Measurements from ENCODE around the gene CMTM1.
"Not testable (repeated sequence)": the region's sequence is repeated elsewhere in the genome, so short reads cannot be mapped to it uniquely, and the experiment has no call there.

The CMTM1 gene

GRCh38 chr16:66585481-66586239 is 19.4 kb downstream of the CMTM1 start:
- H3K4me3 ChIP-seq (ENCODE audit: low read length): no peak overlapping the region
- H3K9me3 ChIP-seq (replicated peaks; ENCODE audit: low read length): no peaks in the 10 kb centered on the region
- peaks cover 12% of the 10 kb centered on the region for H3K4me1 ChIP-seq (ENCODE audit: control insufficient read depth, insufficient read depth, low read length)
- H3K4me2 ChIP-seq (ENCODE audit: low read length): no peak overlapping the region
- H3K27me3 ChIP-seq (ENCODE audit: control insufficient read depth, insufficient read depth, low read length): no peaks in the 10 kb centered on the region
- H3K36me3 ChIP-seq (ENCODE audit: insufficient read depth, low read length): no peaks in the 10 kb centered on the region
- no peak overlapping the region for H3K9ac ChIP-seq (ENCODE audit: low read depth, low read length)

DNA sequence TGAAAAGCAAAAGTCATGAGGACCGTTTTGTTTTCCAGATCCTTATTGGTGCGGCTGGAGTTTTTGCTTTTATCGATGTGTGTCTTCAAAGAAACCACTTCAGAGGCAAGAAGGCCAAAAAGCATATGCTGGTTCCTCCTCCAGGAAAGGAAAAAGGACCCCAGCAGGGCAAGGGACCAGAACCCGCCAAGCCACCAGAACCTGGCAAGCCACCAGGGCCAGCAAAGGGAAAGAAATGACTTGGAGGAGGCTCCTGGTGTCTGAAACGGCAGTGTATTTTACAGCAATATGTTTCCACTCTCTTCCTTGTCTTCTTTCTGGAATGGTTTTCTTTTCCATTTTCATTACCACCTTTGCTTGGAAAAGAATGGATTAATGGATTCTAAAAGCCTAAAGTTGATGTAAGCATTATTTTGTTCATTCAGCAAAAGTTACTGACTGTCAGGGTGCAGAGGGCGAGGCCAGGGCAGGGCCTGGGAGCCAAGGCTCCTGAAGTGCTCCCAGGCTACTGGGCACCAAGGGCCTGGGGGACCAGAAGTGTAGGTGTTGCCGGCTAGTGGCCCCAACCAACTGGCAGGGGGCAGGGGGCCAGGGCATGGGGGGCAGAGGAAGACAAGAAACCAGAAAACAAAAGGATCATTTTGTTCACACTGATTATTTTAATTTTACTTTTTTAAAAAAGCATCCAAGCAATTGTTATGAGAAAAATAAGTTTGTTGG is 21.8 kb downstream of the CMTM1 start:
- Histone ChIP-seq H3K4me1 (ENCODE audit: control insufficient read depth, insufficient read depth, low read length) (no peaks in the 10 kb centered on the region), H3K9me3 (replicated peaks; ENCODE audit: low read length) (no peaks in the 10 kb centered on the region), H3K36me3 (ENCODE audit: insufficient read depth, low read length) (no peaks in the 10 kb centered on the region), H3K27me3 (ENCODE audit: control insufficient read depth, insufficient read depth, low read length) (peaks cover 5% of the 10 kb centered on the region), H3K9ac (ENCODE audit: low read depth, low read length) (no peak overlapping the region), H3K4me2 (ENCODE audit: low read length) (no peak overlapping the region), H3K4me3 (ENCODE audit: low read length) (no peak overlapping the region)

DNA sequence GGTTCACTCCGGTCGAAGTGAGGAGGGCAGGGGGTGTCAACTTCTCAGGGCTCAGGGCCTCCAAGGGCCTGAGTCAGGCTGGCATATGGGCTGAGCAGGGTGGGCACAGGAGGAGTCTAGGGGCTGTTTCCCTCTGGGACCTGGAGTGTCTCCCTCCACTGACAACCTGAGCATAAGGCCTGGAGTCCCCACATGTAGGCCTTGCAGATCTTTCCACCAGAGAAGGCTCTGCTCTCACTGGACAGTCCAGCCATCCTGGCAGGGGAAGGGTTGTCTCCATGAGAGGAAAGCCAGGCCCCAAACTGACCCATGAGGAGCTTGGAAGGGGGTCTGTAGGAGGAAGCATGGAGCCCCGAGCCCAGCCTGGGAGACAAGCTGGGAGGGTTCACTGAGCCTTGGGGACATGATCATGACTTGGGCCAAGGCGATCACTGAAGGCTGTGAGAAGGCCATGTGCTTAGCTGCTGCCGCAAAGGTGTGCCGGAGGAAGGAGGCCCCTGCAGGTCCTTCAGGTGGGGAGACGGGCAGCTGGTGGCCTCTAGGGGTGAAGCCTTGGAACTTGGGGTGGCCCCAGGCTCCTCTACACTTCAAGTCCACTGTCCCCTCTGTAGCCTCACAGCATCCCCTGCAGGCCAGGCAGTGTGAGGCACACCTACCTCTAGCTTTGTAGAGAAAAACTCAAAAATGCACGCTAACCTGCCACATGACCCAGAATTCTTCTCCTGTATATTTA is 22.9 kb downstream of the CMTM1 start:
- H3K27me3 ChIP-seq (ENCODE audit: control insufficient read depth, insufficient read depth, low read length): peaks cover 5% of the 10 kb centered on the region
- no peak overlapping the region for H3K4me3 ChIP-seq (ENCODE audit: low read length)
- no peaks in the 10 kb centered on the region for H3K4me1 ChIP-seq (ENCODE audit: control insufficient read depth, insufficient read depth, low read length)
- H3K4me2 ChIP-seq (ENCODE audit: low read length): no peak overlapping the region
- H3K9me3 ChIP-seq (replicated peaks; ENCODE audit: low read length): no peaks in the 10 kb centered on the region
- no peaks in the 10 kb centered on the region for H3K36me3 ChIP-seq (ENCODE audit: insufficient read depth, low read length)
- H3K9ac ChIP-seq (ENCODE audit: low read depth, low read length): no peak overlapping the region

DNA sequence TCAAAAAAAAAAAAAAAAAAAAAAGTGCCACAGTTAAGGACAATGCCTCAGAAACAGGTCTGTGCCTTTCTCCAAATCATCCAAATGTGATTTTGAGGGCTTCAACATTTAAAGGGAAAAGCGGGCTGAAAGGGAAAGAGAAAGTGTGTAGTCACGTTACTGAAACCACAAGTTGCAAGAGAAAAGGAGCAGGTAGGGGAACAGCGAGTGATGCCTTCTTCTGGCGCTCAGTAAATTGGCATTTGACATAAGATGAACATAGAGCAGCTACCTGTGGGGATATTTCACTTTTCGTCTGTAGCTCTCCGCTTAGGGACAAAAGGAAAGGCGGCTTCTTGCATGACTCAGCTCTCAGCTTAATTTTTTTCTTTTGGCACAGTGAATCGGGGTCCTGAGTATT is 24.1 kb downstream of the CMTM1 start:
- Histone ChIP-seq H3K9ac (ENCODE audit: low read depth, low read length) (no peak overlapping the region), H3K4me2 (ENCODE audit: low read length) (no peak overlapping the region), H3K4me1 (ENCODE audit: control insufficient read depth, insufficient read depth, low read length) (no peaks in the 10 kb centered on the region), H3K4me3 (ENCODE audit: low read length) (no peak overlapping the region), H3K27me3 (ENCODE audit: control insufficient read depth, insufficient read depth, low read length) (peaks cover 11% of the 10 kb centered on the region), H3K9me3 (replicated peaks; ENCODE audit: low read length) (no peaks in the 10 kb centered on the region), H3K36me3 (ENCODE audit: insufficient read depth, low read length) (no peaks in the 10 kb centered on the region)

- H3K9ac ChIP-seq (ENCODE audit: low read depth, low read length): no peak overlapping the region
- no peaks in the 10 kb centered on the region for H3K9me3 ChIP-seq (replicated peaks; ENCODE audit: low read length)
- H3K4me2 ChIP-seq (ENCODE audit: low read length): no peak overlapping the region
- no peaks in the 10 kb centered on the region for H3K36me3 ChIP-seq (ENCODE audit: insufficient read depth, low read length)
- no peaks in the 10 kb centered on the region for H3K4me1 ChIP-seq (ENCODE audit: control insufficient read depth, insufficient read depth, low read length)
- peaks cover 11% of the 10 kb centered on the region for H3K27me3 ChIP-seq (ENCODE audit: control insufficient read depth, insufficient read depth, low read length)
- no peak overlapping the region for H3K4me3 ChIP-seq (ENCODE audit: low read length)
Observed at GRCh38 chr16:66591018-66591417, 24.8 kb downstream of the CMTM1 start.

DNA sequence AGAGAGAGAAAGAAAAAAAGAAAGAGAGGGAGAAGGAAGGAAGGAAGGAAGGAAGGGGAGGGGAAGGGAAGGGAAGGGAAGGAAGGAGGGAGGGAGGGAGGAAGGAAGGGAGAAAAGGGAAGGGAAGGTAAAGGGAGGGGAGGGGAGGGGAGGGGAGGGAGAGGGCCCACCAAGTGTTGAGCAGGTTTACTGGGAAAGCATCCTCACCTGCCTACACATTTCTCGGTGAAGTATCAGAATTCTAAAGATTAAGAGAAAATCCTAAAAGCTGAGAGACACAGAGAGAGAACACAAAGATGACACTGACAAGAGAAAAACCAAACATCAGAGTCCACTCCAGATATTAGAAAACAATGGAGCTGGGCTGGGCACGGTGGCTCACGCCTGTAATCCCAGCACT is 26.0 kb downstream of the CMTM1 start:
- no peaks in the 10 kb centered on the region for H3K36me3 ChIP-seq (ENCODE audit: insufficient read depth, low read length)
- H3K4me1 ChIP-seq (ENCODE audit: control insufficient read depth, insufficient read depth, low read length): no peaks in the 10 kb centered on the region
- H3K4me3 ChIP-seq (ENCODE audit: low read length): no peak overlapping the region
- no peak overlapping the region for H3K4me2 ChIP-seq (ENCODE audit: low read length)
- H3K9ac ChIP-seq (ENCODE audit: low read depth, low read length): no peak overlapping the region
- peaks cover 11% of the 10 kb centered on the region for H3K27me3 ChIP-seq (ENCODE audit: control insufficient read depth, insufficient read depth, low read length)
- H3K9me3 ChIP-seq (replicated peaks; ENCODE audit: low read length): no peaks in the 10 kb centered on the region

DNA sequence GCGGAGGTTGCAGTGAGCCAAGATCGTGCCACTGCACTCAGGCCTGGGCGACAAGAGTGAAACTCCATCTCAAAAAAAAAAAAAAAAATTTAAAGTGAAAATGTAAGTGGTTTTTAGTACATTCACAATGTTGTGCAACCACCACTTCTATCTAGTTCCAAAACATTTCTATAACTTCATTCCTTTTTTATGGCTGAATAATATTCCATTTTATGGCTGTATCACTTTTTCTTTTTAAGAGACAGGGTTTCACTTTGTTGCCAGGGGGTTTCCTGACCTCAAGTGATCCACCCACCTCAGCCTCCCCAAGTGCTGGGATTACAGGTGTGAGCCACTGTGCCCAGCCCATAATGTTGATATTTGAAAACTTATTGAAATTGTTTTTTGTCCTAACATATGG is 26.6 kb downstream of the CMTM1 start:
- H3K4me3 ChIP-seq (ENCODE audit: low read length): no peak overlapping the region

GRCh38 chr16:66594739-66595138 is 28.5 kb downstream of the CMTM1 start:
- H3K9me3 ChIP-seq (replicated peaks; ENCODE audit: low read length): no peaks in the 10 kb centered on the region
- peaks cover 20% of the 10 kb centered on the region for H3K27me3 ChIP-seq (ENCODE audit: control insufficient read depth, insufficient read depth, low read length)
- H3K4me2 ChIP-seq (ENCODE audit: low read length): no peak overlapping the region
- no peaks in the 10 kb centered on the region for H3K4me1 ChIP-seq (ENCODE audit: control insufficient read depth, insufficient read depth, low read length)
- H3K36me3 ChIP-seq (ENCODE audit: insufficient read depth, low read length): no peaks in the 10 kb centered on the region
- no peak overlapping the region for H3K9ac ChIP-seq (ENCODE audit: low read depth, low read length)
- no peak overlapping the region for H3K4me3 ChIP-seq (ENCODE audit: low read length)

More for the DNA sequence above, 26.6 kb downstream of the CMTM1 start:
- H3K9me3 ChIP-seq (replicated peaks; ENCODE audit: low read length): no peaks in the 10 kb centered on the region
- H3K4me1 ChIP-seq (ENCODE audit: control insufficient read depth, insufficient read depth, low read length): no peaks in the 10 kb centered on the region
- H3K27me3 ChIP-seq (ENCODE audit: control insufficient read depth, insufficient read depth, low read length): peaks cover 11% of the 10 kb centered on the region
- no peak overlapping the region for H3K9ac ChIP-seq (ENCODE audit: low read depth, low read length)
- no peak overlapping the region for H3K4me2 ChIP-seq (ENCODE audit: low read length)
- H3K36me3 ChIP-seq (ENCODE audit: insufficient read depth, low read length): no peaks in the 10 kb centered on the region

GRCh38 chr16:66596559-66596958 is 30.3 kb downstream of the CMTM1 start:
- H3K4me1 ChIP-seq (ENCODE audit: control insufficient read depth, insufficient read depth, low read length); H3K9ac ChIP-seq (ENCODE audit: low read depth, low read length); H3K4me3 ChIP-seq (ENCODE audit: low read length); H3K36me3 ChIP-seq (ENCODE audit: insufficient read depth, low read length); H3K9me3 ChIP-seq (replicated peaks; ENCODE audit: low read length); H3K4me2 ChIP-seq (ENCODE audit: low read length): not testable (repeated sequence)
- peaks cover 16% of the 10 kb centered on the region for H3K27me3 ChIP-seq (ENCODE audit: control insufficient read depth, insufficient read depth, low read length)

DNA sequence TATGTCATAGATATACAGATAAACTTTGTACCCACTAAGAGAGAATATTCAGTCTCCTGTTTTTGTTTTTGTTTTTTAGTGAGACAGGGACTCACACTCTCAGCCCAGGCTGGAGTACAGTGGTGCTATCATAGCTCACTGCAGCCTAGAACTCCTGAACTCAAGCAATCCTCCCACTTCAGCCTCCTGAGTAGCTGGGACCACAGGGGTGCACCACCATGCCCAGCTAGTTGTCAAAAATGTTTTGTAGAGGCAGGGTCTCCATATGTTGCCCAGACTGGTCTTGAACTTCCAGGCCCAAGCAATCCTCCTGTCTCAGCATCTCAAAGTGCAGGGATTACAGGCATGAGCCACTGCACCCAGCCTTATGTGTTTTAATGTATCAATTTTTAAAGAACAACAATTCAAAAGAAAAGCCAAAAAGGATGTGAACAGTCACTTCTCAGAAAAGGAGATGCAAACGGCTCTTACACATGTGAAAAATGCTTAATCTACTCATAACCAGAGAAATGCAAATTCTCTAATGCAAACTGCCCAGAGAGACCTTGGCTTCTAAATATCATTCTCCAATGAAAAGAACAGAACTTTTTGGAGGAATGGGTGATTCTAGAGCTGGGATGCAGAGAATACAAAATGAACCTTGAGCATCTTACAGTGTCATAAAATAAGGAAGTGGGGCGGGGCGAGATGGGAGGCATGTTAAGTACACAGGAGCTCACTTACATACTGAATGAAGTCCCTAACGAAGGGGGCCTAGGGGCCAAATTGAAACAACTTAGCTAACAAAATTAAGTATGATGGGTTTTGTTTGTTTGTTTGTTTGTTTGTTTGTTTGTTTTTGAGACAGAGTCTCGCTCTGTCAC is 31.0 kb downstream of the CMTM1 start:
- H3K9me3 ChIP-seq (replicated peaks; ENCODE audit: low read length): peaks cover 2% of the 10 kb centered on the region
- no peaks in the 10 kb centered on the region for H3K36me3 ChIP-seq (ENCODE audit: insufficient read depth, low read length)
- H3K9ac ChIP-seq (ENCODE audit: low read depth, low read length): no peak overlapping the region
- H3K4me2 ChIP-seq (ENCODE audit: low read length): no peak overlapping the region
- no peak overlapping the region for H3K4me3 ChIP-seq (ENCODE audit: low read length)
- peaks cover 16% of the 10 kb centered on the region for H3K27me3 ChIP-seq (ENCODE audit: control insufficient read depth, insufficient read depth, low read length)
- no peaks in the 10 kb centered on the region for H3K4me1 ChIP-seq (ENCODE audit: control insufficient read depth, insufficient read depth, low read length)

DNA sequence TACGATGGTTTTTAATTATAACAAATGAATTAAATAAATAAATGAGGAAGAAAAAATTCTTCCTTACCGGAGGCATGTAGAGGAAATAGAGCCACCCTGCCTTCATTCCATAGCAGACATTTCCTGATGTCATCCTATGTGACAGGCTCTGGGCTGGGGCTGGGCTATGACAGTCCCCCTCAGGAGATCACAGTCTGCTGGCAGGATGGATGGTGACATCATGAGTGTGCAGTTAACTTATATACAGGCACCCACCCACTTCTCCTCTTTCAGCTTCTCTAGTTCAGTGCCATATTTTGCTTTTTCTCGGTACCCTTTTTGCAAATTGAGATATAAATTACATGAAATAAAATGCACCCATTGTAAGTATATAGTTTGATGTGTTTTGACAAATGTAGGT is 31.9 kb downstream of the CMTM1 start:
- Histone ChIP-seq H3K4me1 (ENCODE audit: control insufficient read depth, insufficient read depth, low read length) (no peaks in the 10 kb centered on the region), H3K27me3 (ENCODE audit: control insufficient read depth, insufficient read depth, low read length) (peaks cover 16% of the 10 kb centered on the region), H3K9ac (ENCODE audit: low read depth, low read length) (no peak overlapping the region), H3K36me3 (ENCODE audit: insufficient read depth, low read length) (no peaks in the 10 kb centered on the region), H3K4me3 (ENCODE audit: low read length) (no peak overlapping the region), H3K9me3 (replicated peaks; ENCODE audit: low read length) (peaks cover 2% of the 10 kb centered on the region), H3K4me2 (ENCODE audit: low read length) (no peak overlapping the region)
